GM18519 (cell line): ENCODE data around the gene ZC3H12A.

Experiments used
- ATAC-seq: cut with Tn5 transposase; IDR thresholded peaks from one replicate; pipeline ENCODE4 v1.9.1; 2021; ENCODE audit warnings: mild to moderate bottlenecking, moderate library complexity; ENCODE audit not compliant: unreplicated experiment, low FRiP score

The ZC3H12A gene

GRCh38 chr1:37453647-37454046 is 20.7 kb upstream of the ZC3H12A start:
- no peak for ATAC-seq

DNA sequence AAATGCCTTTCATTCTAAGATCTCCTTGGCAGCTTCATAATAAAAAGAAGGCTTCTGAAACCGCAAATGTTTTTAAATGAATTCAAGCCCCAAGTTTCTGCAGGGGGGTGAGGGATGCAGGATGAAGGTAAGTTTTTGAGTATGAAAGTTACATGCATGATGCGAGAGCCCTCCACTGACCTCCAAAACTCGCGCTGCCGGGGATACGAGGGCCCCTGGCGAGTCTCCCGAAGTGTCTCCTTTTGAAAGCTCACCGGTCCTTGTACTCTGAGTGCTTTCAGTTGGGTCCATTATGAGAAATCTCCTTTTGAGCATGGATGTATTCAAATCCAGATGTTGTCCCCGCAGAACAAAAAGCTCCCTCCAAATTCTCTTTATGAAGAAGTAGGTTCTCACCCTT is 18.9 kb upstream of the ZC3H12A start:
- no peak for ATAC-seq

- ATAC-seq = no peak
Observed at GRCh38 chr1:37456614-37457013, 17.8 kb upstream of the ZC3H12A start.

DNA sequence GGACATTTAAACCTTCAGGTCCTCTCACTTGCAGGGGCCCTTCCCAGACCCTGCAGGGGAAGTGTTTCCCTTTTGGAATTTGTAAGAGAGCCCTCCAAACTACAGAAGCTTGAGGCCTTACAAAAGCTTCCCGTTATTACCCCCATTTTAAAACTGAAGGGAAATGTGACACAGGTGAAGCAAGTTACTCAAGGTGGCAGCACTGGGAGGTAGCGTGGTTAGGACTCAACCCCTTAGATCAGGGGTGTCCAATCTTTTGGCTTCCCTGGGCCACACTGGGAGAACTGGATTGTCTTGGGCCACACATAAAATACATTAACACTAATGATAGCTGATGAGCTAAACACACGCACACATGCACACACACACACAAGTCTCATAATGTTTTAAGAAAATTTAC is 15.8 kb upstream of the ZC3H12A start:
- no peak for ATAC-seq

DNA sequence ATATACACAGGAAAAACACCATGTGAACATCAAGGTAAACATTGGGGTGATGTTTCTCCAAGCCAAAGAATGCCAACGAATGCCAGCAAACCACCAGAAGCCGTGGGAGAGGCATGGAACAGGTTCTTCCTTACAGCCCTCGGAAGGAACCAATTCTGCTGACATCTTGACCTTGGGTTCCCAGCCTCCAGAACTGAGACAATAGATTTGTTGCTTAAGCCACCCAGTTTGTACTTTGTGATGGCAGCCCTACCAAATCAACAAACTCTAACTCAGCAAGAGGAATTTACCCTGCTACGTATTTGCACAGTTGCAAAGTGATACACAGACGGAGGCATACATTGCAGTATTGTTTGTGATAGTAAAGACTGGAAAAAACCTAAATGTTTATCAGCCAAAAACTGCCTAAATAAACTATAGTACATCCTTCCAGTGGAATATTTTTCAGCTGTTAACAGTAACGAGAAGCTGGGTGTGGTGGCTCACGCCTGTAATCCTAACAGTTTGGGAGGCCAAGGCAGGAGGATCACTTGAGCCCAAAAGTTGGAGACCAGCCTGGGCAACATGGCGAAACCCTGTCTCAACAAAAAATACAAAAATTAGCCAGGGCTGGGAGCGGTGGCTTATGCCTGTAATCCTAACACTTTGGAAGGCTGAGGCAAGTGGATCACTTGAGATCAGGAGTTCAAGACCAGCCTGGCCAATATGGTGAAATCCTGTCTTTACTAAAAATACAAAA is 12.5 kb upstream of the ZC3H12A start:
- ATAC-seq = no peak

GRCh38 chr1:37464443-37464842 is 9.9 kb upstream of the ZC3H12A start:
- ATAC-seq = no peak

DNA sequence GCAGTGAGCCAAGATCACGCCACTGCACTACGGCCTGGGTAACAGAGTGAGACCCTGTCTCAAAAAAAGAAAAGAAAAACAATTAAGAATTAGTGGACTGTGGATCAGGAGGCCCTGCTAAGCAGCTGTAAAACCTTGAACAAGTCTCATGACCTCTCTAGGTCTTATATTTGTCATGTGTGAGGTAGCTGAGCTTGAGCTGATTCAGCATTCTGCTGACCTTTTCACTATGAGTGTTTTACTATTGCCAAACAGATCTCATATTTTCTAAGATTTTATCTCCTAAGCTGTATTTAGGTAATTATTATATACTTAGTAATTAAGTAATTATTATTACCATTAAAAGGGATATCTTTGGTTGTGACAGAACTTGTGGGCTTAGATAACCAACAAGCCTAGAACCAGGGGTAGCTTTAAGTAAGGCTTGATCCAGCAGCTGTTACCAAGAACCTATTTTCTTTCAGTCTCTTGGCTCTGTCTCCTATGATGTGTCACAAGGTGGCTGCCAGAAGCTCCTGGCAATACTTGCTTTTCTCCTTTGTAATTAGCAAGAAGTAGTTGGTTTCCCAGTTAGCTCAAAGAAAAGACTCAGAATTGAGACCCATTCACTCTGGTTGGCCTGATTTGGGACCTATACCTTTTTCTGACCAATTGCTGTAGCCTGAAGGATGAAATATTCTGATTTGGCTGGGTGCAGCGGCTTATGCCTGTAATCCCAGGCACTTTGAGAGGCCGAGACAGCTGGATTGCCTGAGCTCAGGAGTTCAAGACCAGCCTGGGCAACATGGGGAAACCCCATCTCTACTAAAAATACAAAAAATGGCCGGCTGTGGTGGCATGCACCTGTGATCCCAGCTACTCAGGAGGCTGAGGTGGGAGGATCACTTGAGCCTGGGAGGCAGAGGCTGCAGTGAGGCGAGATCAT is 8.5 kb upstream of the ZC3H12A start:
- no peak for ATAC-seq

- ATAC-seq = no peak
Observed at GRCh38 chr1:37468037-37468436, 6.3 kb upstream of the ZC3H12A start.

- no peak for ATAC-seq
Observed at GRCh38 chr1:37469386-37469785, 5.0 kb upstream of the ZC3H12A start.

GRCh38 chr1:37471345-37472231 is 2.8 kb upstream of the ZC3H12A start:
- ATAC-seq = no peak

GRCh38 chr1:37472281-37472680 is 2.1 kb upstream of the ZC3H12A start:
- ATAC-seq = no peak

- no peak for ATAC-seq
Observed at GRCh38 chr1:37472994-37473393, 1.4 kb upstream of the ZC3H12A start.

DNA sequence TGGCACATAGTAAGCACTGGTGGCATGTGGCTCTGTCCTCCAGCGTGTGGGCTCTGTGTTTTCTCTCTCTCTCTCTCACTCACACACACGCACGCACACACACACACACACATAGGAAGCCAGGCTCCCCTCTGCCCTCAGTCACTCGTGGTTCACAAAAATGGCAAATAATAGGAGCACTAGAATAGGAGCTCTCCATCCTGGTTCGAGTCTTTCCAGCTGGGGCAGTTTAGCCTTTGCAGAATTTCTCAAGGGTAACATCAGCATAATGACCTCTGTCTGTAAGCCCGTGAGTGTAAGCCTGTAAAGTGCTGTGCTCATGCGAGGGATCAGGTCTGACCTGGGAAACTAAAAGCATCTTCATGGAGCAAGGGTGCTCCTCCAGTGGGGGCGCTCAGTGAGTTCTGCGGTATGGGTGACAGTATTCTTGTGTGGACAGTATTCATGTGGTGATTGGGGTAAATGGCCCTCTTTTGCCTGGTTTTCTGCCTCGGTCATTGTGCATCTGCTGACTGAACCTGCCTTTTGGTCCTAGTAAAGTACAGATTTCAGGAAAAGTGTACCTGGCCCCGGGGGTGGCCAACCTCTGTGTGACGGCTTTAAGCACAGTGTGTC is 842 bp upstream of the ZC3H12A start:
- ATAC-seq = no peak

DNA sequence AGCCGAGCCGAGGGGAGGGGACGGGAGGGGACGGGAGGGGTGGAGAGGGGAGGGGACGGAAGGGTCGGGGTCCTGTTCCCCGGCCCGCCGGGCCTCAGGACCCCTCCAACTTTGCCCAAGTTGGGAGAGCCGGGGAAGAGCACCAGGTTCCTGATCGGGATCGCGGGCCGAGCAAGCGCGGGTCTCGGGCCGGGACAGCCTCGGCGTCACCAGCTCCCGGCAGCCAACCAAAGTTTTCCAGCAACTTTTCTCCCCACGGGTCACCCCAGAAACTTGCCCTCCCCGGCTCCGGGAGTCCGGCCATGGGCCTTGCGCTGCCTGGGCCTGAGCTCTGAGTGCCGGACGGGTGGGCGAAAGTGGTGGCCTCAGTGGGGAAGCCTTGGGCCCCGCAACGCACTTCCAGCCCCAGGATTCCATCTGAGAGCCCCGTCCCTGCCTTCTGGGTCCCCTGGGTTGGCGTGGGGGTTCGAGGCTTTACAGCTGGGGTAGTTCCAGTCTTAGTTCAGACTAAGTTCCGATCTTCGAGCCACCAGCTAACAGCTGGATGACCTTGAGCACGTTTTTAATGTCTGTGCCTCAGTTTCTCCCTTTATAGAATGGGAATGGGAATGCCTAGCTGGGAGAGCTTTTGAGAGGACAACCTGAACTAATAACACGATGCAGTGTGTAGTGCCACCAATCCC is 458 bp downstream of the ZC3H12A start:
- no peak for ATAC-seq

- no peak for ATAC-seq
Observed at GRCh38 chr1:37475380-37476086, 1.2 kb downstream of the ZC3H12A start.

- no peak for ATAC-seq
Observed at GRCh38 chr1:37476087-37476452, 1.7 kb downstream of the ZC3H12A start.

DNA sequence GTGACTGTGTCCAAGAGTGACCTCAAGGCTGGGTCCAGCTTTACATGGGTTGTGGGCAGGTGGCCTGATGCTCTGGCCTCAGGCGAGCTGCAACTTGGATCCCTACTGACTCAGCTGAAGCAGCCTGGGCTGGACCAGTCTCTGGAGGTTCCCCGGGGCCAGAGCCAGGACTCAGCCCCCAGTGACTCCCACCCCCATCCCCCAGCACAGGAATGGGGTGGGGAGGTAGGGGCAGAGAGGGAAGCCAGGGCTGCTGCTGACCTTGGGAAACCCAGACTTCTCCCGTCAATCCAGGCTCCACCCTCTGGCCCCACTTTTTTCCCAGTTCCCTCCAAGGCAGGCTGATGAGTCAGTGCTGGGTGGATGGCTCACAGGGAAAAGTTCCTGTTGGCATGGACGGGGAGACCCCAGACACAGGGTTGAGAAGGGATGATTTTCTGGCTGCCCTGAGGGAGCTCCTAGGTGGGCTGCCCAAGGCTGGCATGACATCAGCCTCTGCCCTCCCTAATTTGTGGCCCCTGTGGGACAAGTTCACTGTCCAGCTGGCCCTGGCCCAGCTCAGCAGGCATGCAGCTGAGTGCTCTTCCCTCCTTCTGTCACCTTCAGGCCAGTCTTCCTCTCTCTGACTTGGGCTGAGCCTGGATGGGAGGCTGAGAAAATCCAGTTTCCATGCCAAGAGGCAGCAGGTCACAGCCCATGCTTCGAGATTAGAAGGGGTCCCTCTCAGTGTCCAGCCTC is 2.2 kb downstream of the ZC3H12A start:
- ATAC-seq = no peak

GRCh38 chr1:37477198-37477931 is 3.0 kb downstream of the ZC3H12A start:
- ATAC-seq = no peak
